Measurements from ENCODE around the gene MAPK8.
A peak's percentile ranks its signal among the peaks of the same experiment; 100 is the strongest.

MAPK8 gene

DNA sequence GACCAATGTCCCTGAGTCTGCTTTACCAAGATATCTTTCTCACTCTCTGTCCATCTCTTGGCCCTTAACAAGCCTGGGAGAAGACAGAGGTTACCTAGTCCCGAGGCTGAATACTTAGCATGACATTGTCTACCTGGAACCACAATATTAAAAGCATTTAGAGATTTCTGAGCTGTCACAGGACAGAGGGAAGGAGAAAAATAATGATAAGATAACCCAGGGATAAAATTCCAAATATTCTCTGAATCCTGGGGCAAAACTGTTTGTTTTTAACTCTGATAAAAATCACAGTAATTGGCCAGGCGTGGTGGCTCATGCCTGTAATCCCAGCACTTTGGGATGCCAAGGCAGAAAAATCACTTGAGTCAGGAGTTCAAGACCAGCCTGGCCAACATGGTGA, 12.0 kb upstream of the MAPK8 start:
- no peak for DNase-seq

DNA sequence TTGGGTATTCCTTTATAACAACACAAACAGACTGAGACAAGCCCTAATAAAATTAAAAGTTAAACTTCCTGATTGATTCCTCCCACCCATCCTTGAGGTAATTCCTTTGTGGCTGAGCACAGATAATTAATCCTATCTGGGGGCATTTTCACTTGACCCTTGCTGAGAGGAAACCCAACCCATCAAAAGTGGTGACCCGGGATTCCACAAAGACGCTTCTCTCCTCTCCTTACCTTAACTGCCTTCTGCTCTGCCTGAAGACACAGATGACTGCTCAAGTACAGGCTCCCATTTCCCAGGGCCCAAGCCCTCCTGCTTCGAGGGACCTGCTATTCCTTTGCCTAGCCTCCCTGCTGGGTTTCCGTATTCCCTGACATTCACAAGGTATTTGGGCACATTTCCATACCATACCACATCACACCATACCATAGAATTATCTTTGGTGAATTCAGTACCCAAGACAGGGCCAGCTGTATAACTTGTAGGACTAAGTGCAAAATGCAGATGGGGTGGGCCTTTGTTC, 9.8 kb upstream of the MAPK8 start:
- no peak for DNase-seq

DNA sequence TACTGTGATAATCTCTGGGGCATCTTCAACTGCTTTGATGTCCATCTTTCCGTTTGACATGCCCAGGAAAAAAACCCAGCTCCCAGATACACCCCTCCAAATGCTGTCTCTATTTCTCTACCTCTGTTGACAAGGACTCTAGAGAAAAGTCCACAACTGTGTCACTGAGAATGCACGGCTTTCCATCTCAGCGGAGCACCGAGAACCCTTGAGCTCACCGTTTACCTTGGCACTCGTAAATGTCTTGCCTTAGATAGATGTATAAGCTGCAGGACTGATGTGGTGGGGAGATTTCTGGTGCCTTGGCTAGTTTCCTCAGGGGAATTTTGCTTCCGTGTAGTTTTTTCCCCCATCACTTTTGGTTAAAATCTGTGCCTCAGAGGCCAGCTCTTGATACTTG, 7.4 kb upstream of the MAPK8 start:
- DNase-seq = no peak

DNA sequence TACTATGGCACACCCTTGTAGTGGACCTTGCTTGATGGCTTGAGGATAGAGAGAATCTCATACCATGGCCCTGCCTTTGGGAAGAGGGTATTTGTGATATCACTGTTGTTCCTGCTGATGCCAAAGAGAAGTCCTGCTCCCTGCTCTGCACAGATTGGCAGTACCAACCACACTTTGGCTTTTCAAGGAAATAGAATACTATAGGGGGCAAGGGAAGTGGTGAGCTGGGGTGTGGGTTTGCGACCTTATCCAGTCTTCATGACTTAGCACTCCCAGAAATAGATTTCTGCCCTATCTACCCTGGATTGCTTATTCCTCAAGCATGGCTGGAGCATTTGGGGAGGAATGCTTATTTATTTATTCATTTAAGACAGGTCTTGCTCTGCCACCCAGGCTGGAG, 6.8 kb upstream of the MAPK8 start:
- peak; percentile 21 for DNase-seq

DNA sequence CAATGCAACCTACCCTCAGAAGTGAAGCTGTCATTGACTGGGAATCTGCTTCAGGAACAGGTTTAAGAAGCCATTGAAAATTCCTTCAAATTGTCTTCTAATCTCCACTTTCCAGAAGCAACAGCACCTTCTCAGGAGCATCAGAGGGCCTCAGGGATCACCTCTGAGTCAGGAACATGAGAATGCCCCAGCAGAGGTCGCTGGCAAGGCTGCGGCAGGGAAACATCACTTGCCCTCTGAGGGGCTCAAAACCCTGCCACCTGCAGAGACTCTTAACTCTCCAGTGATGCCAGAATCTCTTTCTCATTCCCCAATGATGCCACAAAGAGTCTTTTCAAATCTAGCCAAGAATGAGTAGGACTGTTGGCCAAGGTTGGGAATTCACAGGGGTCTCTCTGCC, 5.9 kb upstream of the MAPK8 start:
- DNase-seq = no peak

DNA sequence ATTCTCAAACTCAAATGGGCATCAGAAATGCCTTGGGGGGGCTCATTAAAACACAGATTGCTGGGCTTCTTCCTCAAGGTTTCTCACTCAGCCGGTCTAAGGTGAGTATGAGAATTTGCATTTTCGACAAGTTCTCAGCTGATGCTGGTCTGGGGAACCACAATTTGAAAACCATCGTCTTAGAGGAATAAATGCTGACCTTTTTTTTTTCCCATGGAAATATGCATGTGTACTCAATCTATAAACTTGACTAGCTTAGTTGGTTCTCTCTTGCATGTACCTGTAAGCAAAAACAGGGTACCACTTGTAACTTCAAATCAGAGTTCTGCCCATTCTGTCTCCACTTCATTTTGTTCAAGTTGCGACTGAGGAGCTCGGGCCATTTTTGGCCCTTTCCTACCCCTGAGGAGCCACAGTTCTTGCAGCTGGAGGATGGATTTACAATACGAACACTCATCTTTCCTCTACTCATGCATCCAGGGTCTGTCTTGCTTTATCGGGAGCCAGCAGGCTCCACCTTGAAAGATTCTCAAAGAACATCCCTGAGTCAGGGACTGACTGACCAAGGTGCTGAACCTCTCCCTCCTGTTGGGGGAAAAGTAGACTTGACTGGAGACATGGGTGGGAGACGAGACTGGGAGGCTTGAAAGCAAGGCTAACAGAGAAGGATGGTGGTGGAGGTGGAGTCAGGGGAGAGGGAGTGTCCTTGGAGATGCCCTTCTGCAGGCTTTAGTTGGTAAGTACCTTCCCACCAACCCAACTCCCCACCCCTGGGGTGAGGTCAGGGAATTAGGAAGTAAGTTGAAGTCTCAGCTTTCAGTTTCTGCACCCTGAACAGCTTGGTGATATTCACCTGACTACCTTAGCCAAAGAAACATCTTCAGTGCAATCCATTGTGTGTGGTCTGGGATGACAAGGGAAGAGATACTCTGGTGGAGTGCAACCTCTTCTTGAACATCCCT, 3.7 kb upstream of the MAPK8 start:
- DNase-seq = no peak

DNA sequence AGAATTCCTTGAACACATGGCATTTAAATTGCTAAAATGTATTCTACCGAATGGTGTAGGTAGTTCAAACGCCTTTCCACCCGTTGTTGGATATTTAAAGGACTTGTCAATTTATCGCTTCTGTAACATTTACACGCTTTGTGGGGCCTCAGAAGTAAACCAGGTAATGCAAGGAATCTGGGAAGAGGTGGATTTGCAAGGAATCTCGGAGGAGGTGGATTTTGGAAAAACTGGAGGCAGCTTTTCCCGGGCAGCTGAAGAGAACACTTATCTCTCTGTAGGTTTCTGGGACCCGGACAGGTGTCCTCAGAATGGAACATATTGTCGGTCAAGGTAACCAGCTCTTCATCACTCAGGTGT, 592 bp upstream of the MAPK8 start:
- no peak for DNase-seq

DNA sequence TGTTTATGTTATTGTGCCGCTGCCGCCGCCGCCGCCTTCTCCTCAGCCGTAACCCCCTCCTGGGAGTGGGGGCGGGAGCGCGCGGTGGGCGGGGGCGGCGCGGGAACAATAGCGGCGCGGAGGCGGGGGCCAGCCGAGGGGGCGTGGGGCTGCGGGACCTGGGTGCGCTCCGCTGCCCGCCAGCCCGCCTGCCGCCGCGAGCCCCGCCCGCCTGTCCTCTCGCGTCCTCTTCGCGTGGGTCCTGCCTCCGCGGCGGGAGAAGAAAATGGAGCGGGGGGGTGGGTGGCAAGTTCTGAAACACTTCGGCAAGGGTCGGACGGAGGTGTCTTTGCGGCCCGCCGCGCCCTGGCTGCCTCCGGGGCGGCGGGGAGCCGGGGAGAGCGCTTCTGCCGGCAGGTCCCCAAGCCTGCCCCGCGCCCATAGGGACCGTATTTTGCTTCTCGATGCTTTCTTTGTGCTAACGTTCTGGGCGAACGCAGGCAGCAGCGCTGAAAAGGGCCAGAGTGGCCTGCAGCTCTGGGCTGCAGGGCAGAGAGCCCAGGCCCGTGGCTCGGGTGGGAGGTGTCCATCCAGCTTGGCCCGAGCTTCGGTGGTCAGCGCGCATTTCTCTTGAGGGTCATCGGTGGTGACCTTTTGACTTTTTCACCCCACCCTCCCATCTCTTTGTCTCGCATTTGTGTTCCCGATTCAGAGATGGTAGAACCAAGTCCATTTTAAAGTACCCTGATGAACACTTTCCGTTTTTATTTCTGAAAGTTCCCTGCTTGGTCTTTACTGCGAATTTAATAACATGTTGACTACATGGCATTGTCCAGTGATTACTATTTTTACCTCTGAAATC, 613 bp downstream of the MAPK8 start:
- DNase-seq = peak; percentile 58

DNA sequence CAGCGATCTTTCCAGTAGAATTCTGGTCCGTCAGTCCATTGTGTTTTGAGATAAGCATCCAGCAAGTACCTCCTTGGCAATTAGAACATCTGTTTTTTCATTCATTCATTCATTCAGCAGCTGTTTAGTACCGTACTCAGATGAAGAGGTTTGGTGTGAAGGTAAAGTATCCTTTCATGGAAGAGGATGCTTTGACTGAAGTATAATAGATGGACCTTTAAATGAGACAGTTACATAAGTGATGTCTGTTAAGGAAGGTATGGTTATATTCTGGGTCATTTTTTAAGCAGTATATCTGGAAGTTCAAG, 1.2 kb downstream of the MAPK8 start:
- no peak for DNase-seq

DNA sequence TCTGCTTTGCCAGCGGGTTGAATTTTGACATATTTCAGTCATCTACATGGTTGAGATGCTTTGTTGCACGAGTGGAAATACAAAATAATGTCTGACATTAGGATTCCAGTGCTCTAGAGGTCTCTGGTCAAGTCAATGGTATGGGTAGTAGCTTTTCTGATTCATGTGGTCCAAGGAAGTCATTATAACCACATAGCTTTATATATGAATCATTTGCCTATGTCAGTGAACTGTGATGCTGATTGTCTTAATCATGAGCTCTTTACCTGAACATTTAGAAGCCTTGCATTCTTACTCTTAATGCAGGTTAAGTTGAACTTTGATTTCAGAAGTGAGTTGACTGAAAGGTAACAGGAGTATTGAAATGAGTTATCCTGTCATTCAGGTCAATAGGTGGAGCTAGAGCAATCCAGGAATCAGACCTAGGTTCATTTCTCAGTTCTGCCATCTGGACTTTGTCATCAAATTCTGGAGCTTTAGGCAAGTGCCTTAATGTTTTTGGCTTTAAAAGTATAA, 3.3 kb downstream of the MAPK8 start:
- DNase-seq = no peak

DNA sequence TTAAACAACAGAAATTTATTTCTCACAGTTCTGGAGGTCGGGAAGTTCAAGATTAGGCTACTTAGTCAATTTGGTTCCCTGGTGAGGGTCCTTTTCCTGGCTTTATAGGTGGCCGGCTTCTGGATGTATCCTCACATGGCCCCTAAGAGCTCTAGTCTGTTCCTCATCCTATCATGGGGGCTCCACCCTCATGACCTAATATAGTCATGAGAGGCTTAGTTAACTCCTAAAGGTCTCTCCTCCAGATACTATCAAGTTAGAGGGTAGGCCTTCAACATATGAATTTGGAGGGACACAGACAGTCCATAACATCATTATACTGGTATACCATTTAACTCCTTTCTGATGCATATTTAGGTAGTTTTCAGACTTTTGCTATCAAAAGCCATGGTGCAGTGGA, 7.6 kb downstream of the MAPK8 start:
- no peak for DNase-seq

DNA sequence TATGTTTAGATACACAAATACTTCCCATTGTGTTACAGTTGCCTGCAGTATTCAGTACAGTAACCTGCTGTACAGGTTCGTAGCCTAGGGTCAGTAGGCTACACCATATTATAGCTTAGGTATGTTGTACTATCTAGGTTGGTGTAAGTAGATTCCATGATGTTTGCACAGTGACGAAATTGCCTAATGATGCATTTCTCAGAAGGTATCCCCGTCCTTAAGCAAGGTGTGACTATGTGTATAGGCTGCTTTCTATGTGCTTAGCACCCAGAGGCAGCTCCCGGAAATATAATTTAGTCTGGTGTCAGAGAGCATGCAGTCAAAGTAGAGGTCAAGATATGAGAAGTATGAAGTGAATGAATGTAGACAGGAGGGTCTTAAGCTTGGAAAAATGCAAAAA, 9.8 kb downstream of the MAPK8 start:
- DNase-seq = no peak

DNA sequence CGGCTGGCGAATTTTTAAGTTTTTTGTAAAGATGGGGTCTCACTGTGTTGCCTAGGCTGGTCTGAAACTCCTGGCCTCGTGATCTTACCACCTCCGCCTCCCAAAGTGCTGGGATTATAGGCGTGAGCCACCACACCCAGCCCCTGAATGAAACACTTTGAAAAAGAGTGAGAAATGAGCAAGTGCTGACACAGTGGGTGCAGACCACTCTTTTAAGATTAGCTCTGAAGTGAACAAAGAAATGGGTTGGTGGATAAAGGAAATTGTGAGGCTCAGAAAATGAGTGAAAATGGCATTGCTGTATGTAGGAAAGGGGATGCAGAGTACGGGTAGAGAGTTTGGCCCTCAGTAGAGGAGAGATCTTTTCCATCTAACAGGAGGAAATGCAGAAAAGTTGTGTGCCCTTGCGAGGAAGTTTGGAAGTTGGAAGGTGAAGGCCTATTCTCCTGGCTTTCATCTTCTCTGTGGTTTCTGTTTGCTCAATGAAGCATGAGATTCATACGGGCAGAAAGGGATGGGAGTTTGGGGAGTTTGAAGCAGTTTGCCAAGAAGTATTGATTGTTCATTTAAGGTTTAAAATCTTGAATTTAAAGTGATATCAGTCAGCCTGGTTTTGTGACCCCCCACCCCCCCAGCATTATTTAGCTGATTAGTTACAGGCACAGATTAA, 11.0 kb downstream of the MAPK8 start:
- no peak for DNase-seq

DNA sequence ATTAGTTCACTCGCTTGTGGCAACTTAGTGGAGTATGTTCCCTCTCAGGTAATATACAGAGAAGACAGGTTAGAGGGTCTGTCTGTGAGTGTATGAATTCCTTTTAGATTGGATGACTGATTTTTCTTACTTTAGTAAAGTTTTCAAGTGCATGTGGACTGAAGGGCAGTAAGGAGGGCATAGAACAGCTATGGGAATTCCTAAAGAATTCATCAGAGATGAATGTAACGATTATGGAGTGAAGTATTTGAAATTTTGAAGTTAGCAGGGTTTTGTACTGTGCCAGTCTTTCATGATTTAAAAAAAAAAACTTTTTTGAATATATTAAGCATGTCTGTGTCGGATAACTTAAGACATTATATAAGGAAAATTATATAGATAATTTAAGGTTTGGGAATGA, 15.5 kb downstream of the MAPK8 start:
- DNase-seq = no peak

DNA sequence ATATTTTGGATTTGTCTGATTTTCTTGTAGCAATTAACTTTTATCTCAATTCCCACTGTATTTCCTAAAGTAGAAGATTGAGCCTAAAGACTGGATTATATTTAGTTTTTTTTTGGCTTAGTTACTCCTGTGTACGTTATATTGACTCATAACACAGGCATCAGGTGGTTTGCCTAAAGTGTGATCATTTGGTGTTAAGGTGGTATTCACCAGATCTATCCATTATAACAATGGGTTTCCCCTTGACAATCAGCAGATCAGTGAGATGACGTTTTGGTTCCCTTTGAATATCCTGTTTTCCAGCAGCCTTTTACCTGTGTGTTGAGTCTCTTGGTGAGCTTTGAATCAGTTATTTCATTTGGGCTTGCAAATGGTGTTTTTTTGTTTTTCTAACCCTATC, 18.1 kb downstream of the MAPK8 start:
- DNase-seq = no peak

DNA sequence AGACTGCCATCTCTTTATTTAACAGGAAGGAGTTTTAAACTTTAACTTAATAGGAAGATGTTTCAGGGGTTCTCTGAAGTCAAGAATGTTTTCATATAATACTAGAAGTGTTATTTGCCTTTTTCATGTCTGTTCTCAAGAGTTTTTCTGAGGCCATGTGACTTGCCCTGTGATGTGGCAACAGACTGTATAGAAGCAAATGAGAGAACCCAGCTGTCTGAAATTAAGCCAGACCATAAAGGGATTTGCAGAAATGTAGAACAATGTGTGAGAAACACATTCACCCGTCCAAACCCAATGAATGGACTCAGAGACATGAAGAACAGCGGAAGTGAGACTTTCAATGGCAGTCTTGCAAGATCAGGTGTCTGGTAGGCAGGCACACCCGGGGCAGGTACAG, 23.8 kb downstream of the MAPK8 start:
- DNase-seq = no peak

DNA sequence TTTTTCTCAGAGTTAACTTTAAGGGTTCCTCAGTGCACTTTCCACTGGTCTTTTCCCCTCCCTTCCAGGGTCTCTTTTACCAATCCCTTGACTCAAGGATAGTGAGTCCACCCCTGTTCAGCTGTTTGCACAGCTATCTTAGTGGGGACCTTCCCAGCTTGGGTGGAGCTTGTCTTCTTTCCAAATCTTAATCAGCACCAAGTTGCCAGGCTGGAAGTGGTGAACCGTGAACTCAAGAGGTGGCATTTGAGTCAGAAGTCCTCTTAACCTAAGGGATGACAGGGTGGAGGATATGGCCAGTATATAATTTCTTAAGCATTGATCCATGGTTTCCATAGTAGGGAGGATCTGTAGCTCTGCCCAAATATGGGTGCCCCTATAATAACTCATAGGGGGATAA, 25.0 kb downstream of the MAPK8 start:
- no peak for DNase-seq

DNA sequence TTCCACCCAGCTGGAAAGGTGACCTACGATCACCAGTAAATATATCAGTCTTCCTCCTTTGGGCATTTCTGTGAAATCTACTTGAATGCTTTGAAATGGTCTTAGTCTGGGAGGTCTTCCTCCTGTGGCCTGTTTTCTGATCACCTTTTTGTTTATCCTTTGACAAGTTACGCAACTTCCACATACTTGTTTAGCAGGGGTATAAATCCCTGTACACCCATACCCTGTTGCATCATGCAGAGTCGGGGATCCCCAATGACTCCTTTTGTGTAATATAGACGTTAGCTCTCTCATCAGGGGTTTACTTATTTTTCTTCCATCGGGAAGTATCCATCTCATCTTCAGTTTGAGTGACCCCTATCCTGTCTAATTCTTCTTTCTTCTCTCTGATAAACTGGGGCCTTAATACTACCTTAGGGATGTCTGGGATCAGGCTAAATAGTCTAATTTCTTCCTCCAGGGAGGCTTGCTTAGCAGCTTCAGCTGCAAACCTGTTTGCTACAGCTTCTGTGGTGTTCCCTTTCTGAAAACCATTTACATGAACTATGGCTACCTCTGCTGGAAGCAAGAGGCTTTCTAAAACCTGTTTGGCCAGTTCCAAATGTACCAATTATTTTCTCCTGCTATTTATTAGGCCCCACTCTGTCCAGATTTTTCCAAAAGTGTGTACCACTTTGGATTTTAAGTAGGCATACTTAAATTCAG, 25.8 kb downstream of the MAPK8 start:
- DNase-seq = no peak

DNA sequence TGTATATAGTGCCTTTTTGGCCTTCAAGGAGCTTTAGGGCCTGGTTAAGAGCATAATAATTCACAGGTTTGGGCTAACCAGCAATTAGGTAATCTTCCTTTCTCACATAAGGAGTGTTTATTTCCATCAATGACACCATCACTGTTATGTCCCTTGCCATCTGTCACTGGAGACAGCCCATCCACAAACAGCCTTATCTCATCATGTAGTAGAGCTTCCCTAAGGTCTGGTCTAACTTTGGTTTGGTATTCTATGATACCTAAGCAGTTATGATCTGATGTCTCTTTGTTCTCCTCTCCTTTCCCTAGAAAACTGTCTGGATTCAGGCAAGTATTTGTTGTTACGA, 26.4 kb downstream of the MAPK8 start:
- no peak for DNase-seq

DNA sequence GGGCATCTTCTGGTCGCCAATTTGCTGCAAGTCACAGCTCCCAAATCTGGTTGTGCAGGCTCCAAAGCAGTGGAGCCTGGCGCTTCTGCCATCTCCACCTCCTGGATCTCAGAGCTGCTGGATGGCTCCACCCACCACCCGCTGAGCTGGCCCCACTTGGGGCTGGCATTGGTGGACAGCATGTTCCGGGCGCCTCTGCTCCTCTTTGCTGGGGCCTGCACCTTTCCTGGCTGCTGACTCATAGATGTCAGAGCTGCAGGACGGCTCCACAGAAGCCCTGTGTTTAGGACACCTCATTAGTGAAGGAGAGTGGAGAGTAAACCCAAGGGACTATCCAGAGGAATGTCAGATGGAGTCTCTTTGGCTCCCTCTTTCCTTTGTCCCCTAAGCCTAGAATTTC, 27.4 kb downstream of the MAPK8 start:
- DNase-seq = no peak

DNA sequence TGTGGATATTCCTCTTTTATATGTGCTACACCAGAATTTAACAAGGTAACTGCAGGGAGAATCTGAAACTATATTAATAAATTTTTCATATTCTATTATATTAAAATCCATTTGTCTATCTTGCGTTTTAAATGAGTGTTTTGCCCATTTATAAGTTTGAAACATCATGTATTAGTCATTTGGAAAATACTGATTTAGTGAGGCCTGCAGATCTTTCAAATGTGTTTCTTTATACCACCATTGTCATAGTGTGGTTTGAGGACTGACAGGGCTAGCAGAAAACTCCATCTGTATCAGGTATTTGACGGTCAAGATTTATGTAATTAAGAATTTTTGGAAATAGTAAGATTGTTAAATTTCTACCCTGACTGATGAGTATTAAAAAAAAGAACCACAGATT, 29.3 kb downstream of the MAPK8 start:
- no peak for DNase-seq

DNA sequence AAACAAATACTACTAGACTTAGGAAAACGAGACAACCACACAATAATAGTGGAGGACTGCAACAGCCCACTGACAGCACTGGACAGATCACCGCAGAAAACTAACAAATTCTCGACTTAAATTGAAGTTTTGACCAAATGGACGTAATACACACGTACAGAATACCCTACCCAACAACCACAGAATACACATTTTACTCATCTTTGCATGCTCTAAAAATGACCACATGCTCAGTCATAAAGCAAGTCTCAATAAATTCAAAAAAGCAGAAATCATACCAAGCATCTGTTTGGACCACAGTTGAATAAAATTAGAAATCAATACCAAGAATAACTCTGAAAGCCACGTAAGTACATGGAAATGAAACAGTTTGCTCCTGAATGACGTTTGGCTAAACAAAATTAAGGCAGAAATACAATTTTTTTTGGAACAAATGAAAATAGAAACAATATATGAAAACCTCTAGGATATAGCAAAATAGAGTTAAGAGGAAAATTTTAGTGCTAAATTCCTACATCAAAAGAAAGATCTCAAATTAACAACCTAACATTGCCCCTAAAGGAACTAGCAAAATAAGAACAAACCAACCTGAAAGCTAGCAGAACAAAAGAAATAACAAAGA, 30.6 kb downstream of the MAPK8 start:
- no peak for DNase-seq

Measured in GDM1 (cell line).